Activated T-cell treated with anti-CD3 and anti-CD28 coated beads, Interleukin-2, amount 50 U/mL, for 72 hours (primary cell): ENCODE data around the gene TSPO2. TPM values are rescaled to one million over a fixed set of nuclear protein-coding genes. Genes with fewer than 3 reads are reported as not detected.
A peak's percentile ranks its signal among the peaks of the same experiment; 100 is the strongest.

Source experiments
- ATAC-seq, 2 donors: fragments of 150-1000 bp; cut with Tn5 transposase; replicated peaks in 1 of 2; 2 replicates each; pipeline ENCODE4 v1.10.0; 2021; ENCODE audit warnings: moderate library complexity in 2 of 2, mild to moderate bottlenecking in 1 of 2
- DNase-seq, 2 donors: peaks; one replicate each; pipeline ENCODE4 v3.0.0; 2021 to 2022; ENCODE audit warnings: mixed read lengths in 1 of 2
- H3K27ac Mint-ChIP-seq: one replicate; pipeline ENCODE4 v1.8.0; 2022; ENCODE audit warnings: mild to moderate bottlenecking, moderate library complexity, mixed read lengths
- H3K27me3 Mint-ChIP-seq: one replicate; pipeline ENCODE4 v1.8.0; 2022; ENCODE audit warnings: low read depth, mixed read lengths
- H3K36me3 Mint-ChIP-seq, 2 donors: one replicate each; pipeline ENCODE4 v1.8.0; 2022; ENCODE audit warnings: mixed read lengths in 2 of 2, mild to moderate bottlenecking in 1 of 2; ENCODE audit not compliant: insufficient read depth in 2 of 2
- H3K4me1 Mint-ChIP-seq: one replicate; pipeline ENCODE4 v1.8.0; 2022; ENCODE audit warnings: low read depth, mixed read lengths
- H3K4me3 Mint-ChIP-seq, 2 donors: one replicate each; pipeline ENCODE4 v1.8.0; 2022; ENCODE audit warnings: mild to moderate bottlenecking in 2 of 2, mixed read lengths in 2 of 2, moderate library complexity in 2 of 2
- H3K9me3 Mint-ChIP-seq, 2 donors: one replicate each; pipeline ENCODE4 v1.8.0; 2022; ENCODE audit warnings: mixed read lengths in 2 of 2
- total RNA-seq, 2 donors: library from RNA; stranded (reverse); gene quantifications; one replicate each; pipeline ENCODE4 v1.2.3, GENCODE V29; 2022

TSPO2 gene
- total RNA-seq, 2 donors from 2014 or later, result not detected

DNA sequence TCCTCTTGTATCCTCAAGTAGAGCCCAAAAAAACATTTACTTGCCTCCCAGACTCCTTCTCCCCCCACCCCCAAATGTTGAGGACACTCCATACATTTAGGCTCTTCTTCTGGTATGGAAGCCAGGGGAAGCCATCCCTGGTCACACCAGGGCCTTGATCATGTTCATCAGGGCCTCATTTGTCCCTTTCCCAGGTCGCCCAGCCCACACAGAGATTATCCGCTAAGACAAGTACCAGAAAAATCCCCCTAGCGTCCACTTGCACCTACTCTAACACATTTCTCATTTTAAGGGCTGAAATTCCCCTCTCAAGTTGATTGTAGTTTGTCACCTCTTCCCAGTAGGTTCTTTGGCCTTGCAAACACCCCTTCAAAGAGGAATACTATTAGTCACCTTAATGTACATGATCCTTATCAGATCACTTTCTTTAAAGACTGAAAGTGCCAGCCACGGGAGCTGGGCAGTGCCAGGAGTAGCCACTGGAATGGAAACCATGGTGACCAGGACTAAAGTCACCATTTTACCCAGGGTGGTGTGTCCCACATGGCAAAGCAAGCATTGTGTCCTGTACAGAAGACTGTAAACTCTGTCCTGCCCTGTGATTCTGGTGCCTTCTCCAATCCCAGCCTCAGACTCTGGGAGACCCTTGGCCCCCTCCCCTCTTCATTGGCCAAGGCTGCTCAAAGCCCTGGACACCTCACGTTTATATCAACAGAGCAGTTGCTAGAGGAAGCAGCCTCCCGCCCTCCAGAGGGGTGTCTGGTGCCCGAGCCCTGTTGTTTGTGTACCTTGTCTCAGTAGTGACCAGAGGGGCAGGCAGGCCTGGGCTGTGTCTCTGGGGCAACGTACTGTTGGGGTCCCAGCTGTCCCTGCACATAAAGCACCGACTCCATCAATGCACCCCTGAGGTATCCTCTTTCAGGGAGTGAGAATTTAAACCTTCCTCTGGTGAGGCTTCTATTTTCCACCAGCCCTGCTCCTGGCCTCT lies 5.8 kb downstream of the TSPO2 start:
- Mint-ChIP-seq H3K36me3 (peaks cover 3 to 4% of the 10 kb centered on the region in 2 donors), H3K27me3 (no peaks in the 10 kb centered on the region), H3K9me3 (no peaks in the 10 kb centered on the region), H3K4me3 (no peak overlapping the region), H3K27ac (no peak overlapping the region), H3K4me1 (peaks cover 14% of the 10 kb centered on the region)
- DNase-seq (no peak), ATAC-seq (no peak)

DNA sequence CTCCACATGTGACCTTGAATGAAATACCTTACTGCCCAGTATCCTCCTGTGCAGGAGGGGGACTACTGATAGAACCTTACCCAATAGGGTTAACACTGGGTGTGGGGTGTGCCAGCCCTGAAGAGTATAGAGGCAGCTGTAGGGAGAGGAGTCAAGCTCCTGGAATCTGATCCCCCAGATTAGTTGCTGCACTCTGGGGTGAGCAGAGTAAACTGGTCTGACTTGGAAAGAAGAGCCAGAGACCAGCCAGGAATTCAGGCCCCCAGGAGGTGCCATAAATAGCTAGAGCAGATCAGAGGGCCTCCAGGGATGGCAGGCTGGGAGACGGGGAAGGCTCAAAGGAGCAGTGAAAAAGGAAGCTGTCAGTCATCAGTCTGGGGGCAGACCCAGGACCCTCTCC lies 7.3 kb downstream of the TSPO2 start:
- DNase-seq (no peak), ATAC-seq (no peak)
- Mint-ChIP-seq H3K36me3 (peaks cover 3 to 4% of the 10 kb centered on the region in 2 donors), H3K4me1 (peaks cover 17% of the 10 kb centered on the region), H3K9me3 (no peaks in the 10 kb centered on the region), H3K27me3 (no peaks in the 10 kb centered on the region), H3K27ac (no peak overlapping the region), H3K4me3 (no peak overlapping the region)

DNA sequence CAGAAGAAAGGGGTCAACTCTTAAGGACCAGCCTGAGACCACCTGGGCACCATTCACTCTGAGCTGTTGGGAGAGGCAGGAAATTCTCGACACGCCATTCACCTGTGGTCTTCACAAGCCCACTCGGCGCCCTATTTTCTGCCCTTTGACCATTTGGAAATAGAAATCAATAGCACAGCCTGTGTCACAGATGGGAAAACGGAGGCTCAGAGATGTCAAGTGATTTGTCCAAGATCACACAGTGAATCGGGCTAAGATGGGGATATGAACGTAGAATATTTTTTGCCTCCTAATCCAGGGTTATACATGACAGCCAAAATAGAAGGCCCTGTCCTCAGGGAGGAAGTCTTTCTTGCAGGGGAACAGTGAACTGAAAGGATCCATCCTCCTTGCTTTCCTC lies 7.7 kb downstream of the TSPO2 start:
- Mint-ChIP-seq H3K27ac (no peak overlapping the region), H3K9me3 (no peaks in the 10 kb centered on the region), H3K4me3 (no peak overlapping the region), H3K36me3 (peaks cover 3 to 4% of the 10 kb centered on the region in 2 donors), H3K4me1 (peaks cover 17% of the 10 kb centered on the region), H3K27me3 (no peaks in the 10 kb centered on the region)
- no peak for DNase-seq
- ATAC-seq, result no peak

DNA sequence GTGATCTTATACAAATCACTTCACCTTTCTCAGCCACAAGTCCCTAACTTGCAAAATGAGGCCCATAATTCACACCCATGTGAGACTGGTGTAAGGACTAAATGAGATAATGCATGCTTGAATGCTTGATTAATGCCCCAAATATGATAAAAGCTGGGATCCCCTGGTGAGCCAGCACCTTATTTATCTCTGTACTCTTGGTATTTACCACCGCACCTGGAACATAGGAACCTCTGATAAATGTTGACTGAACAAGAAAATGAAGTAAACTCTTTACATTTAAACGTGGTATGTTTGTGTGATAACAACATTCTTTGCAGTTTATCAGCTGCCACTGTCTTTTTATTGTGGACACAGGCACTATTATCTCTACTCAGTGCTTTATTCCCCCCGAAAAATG lies 8.3 kb downstream of the TSPO2 start:
- Mint-ChIP-seq H3K4me1 (peaks cover 17% of the 10 kb centered on the region), H3K27ac (no peak overlapping the region), H3K9me3 (no peaks in the 10 kb centered on the region), H3K36me3 (peaks cover 3 to 4% of the 10 kb centered on the region in 2 donors), H3K4me3 (no peak overlapping the region), H3K27me3 (no peaks in the 10 kb centered on the region)
- DNase-seq (no peak), ATAC-seq (no peak)

DNA sequence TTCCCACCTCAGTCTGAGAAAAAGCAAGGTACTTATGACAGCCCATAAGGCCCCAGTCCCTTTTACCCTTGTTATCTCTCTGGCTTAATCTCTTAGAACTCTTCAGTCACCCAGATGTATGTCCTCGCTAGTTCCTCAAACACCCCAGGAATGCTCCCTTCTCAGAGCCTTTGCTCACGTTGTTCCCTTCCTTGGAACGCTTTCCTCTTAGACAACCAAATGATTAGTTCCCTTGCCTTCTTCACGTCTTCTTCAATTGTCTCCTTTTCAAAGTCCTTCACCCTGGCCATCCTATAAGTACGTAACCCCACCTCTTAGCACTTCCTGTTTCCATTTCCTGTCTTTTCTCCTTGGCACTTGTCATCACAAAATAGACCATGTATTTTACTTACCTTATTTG lies 9.6 kb downstream of the TSPO2 start:
- Mint-ChIP-seq H3K36me3 (peaks cover 3 to 4% of the 10 kb centered on the region in 2 donors), H3K4me1 (peaks cover 17% of the 10 kb centered on the region), H3K27me3 (no peaks in the 10 kb centered on the region), H3K4me3 (no peak overlapping the region), H3K27ac (peak overlapping the region; percentile 0), H3K9me3 (no peaks in the 10 kb centered on the region)
- DNase-seq (no peak), ATAC-seq (no peak)

DNA sequence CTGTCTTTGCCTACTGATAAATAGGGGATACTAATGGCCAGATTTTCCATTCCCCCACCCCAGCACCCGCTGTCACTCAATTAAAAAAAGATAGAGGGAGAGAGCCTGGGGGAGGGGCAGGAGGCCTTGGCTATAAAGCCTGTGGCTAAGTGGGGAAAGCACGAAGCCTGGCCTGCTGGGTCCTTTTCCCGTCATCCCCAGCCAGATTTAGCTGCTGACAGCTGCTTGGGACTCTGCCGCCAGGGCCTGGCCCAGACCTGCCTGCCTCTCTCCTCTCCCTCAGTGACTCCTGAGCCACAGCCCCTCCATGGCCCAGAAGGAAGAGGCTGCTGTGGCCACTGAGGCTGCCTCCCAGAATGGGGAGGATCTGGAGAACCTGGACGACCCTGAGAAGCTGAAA lies 10.8 kb downstream of the TSPO2 start, which contains the start of gene APOBEC2:
Gene APOBEC2, plus strand, starts transcription at position 162 of the 400 bp plus-strand sequence. Its CDS starts 146 bp downstream, at position 308.
- Mint-ChIP-seq H3K27me3 (no peaks in the 10 kb centered on the region), H3K36me3 (peaks cover 3 to 4% of the 10 kb centered on the region in 2 donors), H3K27ac (peak within 1 kb of the TSS; percentile 31), H3K4me3 (no peak within 1 kb of the TSS), H3K9me3 (no peaks in the 10 kb centered on the region), H3K4me1 (peaks cover 17% of the 10 kb centered on the region)
- DNase-seq (no peak), ATAC-seq (no peak)

DNA sequence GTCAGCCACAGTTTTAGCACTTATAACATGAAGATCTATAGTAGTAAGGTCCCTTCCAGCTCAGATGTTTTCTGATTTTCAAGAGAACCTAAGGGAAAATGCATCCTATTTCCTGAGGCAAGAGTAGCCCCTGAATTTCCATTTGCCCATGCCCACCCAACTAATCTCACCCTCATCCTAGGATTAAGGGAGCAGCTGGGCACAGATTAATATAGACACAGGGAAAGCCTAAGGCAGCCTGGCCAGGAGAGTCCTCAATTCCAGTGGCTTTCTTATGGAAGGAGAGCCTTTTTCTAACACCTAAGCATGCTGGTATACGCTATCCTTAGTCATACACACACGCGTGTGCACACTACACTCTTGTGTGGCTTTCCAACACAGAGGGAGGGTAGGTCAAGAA lies 12.2 kb downstream of the TSPO2 start:
- peaks cover 17% of the 10 kb centered on the region for H3K4me1 Mint-ChIP-seq
- DNase-seq (no peak), ATAC-seq (no peak)

DNA sequence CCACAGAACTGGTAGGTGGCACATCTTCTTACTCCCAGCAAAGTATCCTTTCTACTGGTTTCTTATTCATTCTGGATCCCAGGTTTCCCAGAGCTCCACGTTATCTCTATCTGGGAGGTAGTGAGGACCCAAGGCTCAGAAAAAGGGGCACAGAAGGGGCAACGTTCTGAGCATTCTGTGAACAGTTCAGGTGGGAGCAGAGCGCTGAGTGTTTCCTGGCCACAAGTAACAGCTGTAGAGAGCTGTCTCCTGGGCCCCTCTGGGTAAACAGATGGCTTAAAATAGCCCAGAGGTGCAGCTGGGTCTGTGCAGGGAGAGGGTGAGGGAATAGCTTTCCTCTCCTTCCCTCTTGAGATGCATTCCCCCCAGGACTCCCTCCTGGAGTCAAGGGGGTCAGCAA lies 12.9 kb downstream of the TSPO2 start:
- no peak overlapping the region for H3K27ac Mint-ChIP-seq
- DNase-seq (no peak), ATAC-seq (no peak)
- peaks cover 17% of the 10 kb centered on the region for H3K4me1 Mint-ChIP-seq
- peaks cover 4 to 5% of the 10 kb centered on the region in 2 donors for H3K36me3 Mint-ChIP-seq
- H3K9me3 Mint-ChIP-seq, result no peaks in the 10 kb centered on the region
- H3K4me3 Mint-ChIP-seq, result no peak overlapping the region
- H3K27me3 Mint-ChIP-seq, result no peaks in the 10 kb centered on the region

More for the DNA sequence above, 12.2 kb downstream of the TSPO2 start:
- H3K27me3 Mint-ChIP-seq, result no peaks in the 10 kb centered on the region
- H3K4me3 Mint-ChIP-seq, result no peak overlapping the region
- no peak overlapping the region for H3K27ac Mint-ChIP-seq
- H3K9me3 Mint-ChIP-seq, result no peaks in the 10 kb centered on the region
- H3K36me3 Mint-ChIP-seq, result peaks cover 3 to 4% of the 10 kb centered on the region in 2 donors

DNA sequence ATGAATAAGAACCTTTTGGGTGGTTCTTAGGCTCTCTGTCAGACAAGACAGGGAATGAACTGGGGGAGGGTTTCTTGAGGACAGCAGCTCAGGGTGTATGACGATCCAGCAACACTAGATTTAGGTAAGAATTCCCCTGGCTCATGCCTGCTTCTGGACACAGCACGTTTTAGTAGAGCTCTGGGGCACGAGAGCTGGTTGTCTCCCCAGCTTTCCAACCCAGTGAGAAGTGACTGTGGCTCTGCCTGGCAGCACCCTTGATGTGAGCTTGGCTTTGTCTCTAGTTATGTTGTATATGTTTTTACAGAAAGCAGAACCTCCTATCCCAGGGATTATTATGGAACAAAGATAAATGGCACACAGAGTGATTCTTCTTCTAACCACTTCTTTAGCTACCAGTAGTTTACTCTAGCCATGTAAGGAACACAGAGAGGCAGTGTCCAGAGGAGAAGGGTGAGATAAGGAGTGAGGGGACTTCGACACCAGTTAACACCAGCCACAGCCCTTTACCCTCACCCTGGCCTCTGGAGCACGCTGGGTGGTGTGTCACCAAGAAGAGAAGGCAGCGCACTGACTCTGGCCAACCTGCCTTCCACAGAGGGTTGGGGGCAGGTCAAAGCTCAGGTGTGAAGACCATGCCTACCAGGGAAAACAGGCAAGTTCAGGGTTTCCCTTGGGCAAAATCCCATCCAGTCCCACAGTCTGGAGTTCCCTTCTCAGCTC lies 14.7 kb downstream of the TSPO2 start:
- Mint-ChIP-seq H3K4me3 (no peak overlapping the region), H3K36me3 (peaks cover 2 to 4% of the 10 kb centered on the region in 2 donors), H3K27ac (no peak overlapping the region), H3K9me3 (no peaks in the 10 kb centered on the region), H3K27me3 (no peaks in the 10 kb centered on the region), H3K4me1 (peaks cover 14% of the 10 kb centered on the region)
- DNase-seq (no peak), ATAC-seq (no peak)

DNA sequence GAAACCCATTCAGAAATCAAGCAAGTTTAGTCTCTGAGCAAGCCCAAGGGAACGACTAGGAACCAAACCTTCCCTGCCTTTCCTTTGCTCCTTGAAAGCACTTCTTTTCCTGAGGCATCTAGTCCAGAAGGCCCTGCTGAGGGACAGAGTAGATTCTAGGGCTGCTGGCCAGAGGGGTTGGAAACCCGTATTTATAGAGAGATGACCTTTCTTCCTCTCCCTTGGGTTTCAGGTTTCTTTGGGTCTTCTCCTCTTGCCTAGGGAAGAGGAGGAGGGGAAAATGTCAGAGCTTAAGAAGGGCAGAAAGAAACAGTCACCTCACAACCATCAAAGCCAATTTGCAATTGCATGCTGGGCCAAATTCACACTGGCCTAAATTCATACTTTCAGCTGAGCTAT lies 16.5 kb downstream of the TSPO2 start:
- DNase-seq, result no peak
- ATAC-seq, result no peak
- no peak overlapping the region for H3K27ac Mint-ChIP-seq
- H3K36me3 Mint-ChIP-seq, result peaks cover 2 to 7% of the 10 kb centered on the region in 2 donors
- no peaks in the 10 kb centered on the region for H3K4me1 Mint-ChIP-seq
- H3K9me3 Mint-ChIP-seq, result no peaks in the 10 kb centered on the region
- no peak overlapping the region for H3K4me3 Mint-ChIP-seq
- no peaks in the 10 kb centered on the region for H3K27me3 Mint-ChIP-seq

DNA sequence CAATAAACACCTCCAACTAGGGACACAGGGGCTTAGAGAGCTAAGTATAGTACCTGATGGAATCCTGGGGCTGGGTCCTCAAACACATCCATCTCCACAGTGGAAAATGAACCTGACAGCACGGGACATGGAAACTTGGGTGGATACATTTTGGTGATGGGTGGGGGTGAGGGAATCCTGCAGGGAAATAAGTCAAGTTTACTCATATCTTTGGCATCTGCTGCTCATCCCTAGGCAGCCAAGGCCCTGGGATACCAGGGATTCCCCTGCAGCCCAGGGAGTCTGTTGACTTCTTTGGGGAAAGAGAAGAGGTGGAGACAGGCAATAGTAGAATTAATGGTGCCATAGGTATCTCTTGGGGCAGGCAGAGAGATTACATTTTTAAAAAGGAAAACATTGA lies 17.3 kb downstream of the TSPO2 start:
- Mint-ChIP-seq H3K27me3 (no peaks in the 10 kb centered on the region), H3K36me3 (peaks cover 2 to 9% of the 10 kb centered on the region in 2 donors), H3K9me3 (no peaks in the 10 kb centered on the region), H3K4me1 (no peaks in the 10 kb centered on the region), H3K4me3 (no peak overlapping the region), H3K27ac (no peak overlapping the region)
- ATAC-seq, result no peak
- no peak for DNase-seq

DNA sequence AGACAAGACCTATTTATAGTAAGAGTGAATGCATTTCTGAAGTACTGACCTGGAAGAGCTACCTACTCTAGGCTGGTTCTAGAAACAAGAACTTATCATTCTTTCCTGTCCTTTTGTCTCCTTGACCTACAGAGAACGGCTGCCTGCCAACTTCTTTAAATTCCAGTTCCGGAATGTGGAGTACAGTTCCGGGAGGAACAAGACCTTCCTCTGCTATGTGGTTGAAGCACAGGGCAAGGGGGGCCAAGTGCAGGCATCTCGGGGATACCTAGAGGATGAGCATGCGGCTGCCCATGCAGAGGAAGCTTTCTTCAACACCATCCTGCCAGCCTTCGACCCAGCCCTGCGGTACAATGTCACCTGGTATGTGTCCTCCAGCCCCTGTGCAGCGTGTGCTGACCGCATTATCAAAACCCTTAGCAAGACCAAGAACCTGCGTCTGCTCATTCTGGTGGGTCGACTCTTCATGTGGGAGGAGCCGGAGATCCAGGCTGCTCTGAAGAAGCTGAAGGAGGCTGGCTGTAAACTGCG lies 19.0 kb downstream of the TSPO2 start:
- H3K9me3 Mint-ChIP-seq, result no peaks in the 10 kb centered on the region
- H3K4me3 Mint-ChIP-seq, result no peak overlapping the region
- no peak overlapping the region for H3K27ac Mint-ChIP-seq
- H3K36me3 Mint-ChIP-seq, result peaks cover 2 to 15% of the 10 kb centered on the region in 2 donors
- no peaks in the 10 kb centered on the region for H3K27me3 Mint-ChIP-seq
- DNase-seq (no peak), ATAC-seq (no peak)
- no peaks in the 10 kb centered on the region for H3K4me1 Mint-ChIP-seq

DNA sequence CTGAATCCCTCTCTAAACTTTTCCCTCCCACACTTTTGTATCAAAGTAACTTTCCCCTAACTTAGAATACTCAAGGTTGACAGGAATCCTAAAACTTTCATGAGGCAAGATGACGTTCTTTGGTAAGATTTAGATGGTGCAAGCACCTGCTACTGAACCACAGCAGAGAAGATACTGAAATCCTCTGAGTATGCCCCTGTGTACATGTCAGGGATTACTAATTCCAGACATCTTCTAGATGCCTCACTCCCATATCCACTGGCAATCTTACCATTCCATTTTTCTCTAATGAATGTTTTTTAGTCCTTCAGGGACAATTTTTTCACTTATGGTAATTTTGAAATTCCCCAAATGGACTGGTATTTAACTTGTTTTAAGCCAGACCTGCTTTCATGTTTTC lies 19.8 kb downstream of the TSPO2 start:
- ATAC-seq (no peak), DNase-seq (no peak)
- Mint-ChIP-seq H3K27me3 (no peaks in the 10 kb centered on the region), H3K4me3 (no peak overlapping the region), H3K9me3 (no peaks in the 10 kb centered on the region), H3K4me1 (peaks cover 6% of the 10 kb centered on the region), H3K27ac (no peak overlapping the region), H3K36me3 (peaks cover 5 to 20% of the 10 kb centered on the region in 2 donors)
